GM23248 (cell line): ENCODE measurements around the gene RFX4.

Experiments used
- EZH2 ChIP-seq: fragments of 200-600 bp; sonication (generic); IDR thresholded peaks from 2 replicates; pipeline ENCODE4 v1.6.1; 2018; ENCODE audit warnings: antibody characterized with exemption, mild to moderate bottlenecking; ENCODE audit not compliant: insufficient read depth, poor library complexity, severe bottlenecking
- EZH2phosphoT487 ChIP-seq: fragments of 200-600 bp; sonication (generic); IDR thresholded peaks from 2 replicates; pipeline ENCODE4 v1.6.1; 2018; ENCODE audit warnings: antibody characterized with exemption, moderate library complexity, mild to moderate bottlenecking, low read depth; ENCODE audit not compliant: insufficient read depth

DNA sequence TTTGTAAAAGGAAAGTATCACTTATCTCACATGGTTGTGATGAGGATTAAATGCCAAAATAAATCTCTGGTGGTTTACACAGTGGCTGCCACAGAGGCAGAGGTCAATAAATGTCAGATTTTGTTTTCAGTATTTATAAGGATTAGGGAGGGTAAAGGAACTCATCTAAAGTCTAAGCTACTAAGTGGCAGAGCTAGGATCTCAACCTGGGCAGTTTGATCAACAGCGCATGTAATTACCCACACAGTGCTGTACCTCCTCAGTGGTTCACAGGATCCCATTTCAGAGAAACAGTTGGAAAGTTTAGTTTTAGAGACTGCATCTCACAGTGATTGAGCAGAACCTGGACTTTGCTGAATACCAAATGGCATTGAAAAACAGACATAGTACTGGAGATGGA is 146.8 kb downstream of the RFX4 start:
- TF ChIP-seq EZH2 (no peak), EZH2phosphoT487 (no peak)
